GM12872 (cell line): Measurements from ENCODE around the gene MRPS35.
A peak's percentile ranks its signal among the peaks of the same experiment; 100 is the strongest.

Source experiments
- CTCF ChIP-seq: IDR thresholded peaks from 3 replicates; pipeline ENCODE4 v1.5.1; 2011; ENCODE audit warnings: low read depth, mild to moderate bottlenecking, low read length, moderate library complexity; ENCODE audit not compliant: insufficient read depth

MRPS35 gene

DNA sequence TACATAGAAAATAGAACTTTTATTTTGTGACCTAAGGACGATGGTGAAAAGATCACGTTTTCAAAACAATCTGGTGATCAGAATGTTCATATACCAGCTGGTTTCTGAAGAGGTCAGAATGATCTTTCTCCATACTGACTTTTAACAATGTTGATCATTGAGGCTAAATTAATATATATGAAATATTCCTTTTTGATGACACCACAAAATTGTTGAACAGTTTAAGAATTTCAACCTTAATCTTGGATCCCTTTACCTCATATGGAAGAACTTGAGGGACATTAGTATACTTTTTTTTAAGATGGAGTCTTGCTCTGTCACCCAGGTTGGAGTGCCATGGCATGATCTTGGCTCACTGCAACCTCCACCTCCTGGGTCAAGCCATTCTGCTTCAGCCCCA lies 17.2 kb upstream of the MRPS35 start:
- no peak for TF ChIP-seq CTCF

GRCh38 chr12:27695556-27696292 lies 14.9 kb upstream of the MRPS35 start:
- TF ChIP-seq CTCF = no peak

DNA sequence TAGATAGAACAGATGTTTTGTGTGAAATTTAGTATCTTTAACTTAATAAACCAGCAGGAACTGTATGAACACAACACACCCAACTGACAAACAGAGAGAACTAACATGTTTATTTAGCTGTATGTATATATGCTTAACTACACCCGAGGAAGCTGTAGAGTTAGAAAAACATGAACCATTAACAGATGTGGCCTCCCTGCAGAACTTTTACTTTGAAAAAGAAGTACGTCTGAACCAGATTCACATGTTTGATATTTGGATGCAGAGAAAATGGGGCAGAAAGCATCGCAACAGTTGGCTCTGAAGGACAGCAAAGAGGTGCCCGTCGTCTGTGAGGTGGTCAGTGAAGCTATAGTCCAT lies 14.4 kb upstream of the MRPS35 start, which contains the start of gene REP15:
Gene REP15 (plus strand): TSS at position 155 of the 360 bp plus-strand sequence. CDS start 116 bp downstream, at position 271.
- TF ChIP-seq CTCF = no peak

- TF ChIP-seq CTCF = no peak
Measured at GRCh38 chr12:27696864-27697564, 13.6 kb upstream of the MRPS35 start.

DNA sequence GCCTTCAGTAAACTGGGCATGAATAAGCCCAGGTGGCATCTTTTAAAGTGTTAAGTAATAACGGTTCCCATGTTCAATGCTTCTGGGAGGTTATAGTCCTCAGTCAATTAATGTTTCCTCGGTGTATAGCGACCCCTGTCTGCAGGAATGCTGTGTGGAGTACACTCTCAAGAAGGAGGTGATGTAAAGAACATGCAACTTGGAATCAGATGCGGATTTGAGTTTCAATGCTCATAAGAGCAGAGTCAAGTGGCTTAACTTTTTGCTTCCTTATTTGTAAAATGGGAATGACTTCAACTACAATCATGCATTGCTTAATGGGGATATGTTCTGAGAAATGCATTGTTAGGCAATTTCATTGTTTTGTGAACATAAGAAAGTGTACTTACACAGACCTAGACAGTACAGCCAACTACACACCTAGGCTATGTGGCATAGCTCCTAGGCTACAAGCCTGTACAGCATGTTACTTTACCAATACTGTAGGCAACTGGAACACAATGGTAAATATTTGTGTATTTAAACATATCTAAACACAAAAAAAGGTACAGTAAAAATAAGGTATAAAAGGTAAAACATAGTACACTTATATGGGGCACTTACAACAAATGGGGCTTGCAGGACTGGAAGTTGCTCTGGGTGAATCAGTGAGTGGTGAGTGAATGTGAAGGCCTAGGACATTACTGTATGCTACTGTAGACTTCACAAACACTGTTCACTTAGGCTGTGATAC lies 6.7 kb upstream of the MRPS35 start:
- peak; percentile 86 for TF ChIP-seq CTCF

DNA sequence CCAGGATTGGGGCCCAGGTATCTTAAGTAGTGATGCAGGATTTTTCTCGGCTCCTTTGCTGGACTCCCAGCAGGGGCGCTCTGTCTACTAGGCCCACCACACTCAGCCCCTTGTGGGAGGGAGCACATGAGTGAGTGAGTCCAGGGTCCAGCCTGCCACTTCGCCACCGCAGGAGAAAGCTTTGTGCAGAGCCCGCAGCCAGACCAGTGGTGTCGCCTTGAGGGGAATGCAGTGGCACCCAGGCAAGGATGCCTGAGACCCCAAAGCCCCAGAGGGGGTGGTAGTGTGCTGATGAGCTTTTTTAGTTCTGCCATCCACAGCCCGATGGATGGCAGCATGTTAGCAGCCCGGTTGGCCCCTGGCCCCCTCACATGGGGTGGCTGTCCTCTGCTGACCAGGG lies 5.4 kb upstream of the MRPS35 start:
- 0 out of 3 replicates have a peak, but pooled peaks have one; percentile 9 for TF ChIP-seq CTCF

GRCh38 chr12:27707216-27707615 lies 3.4 kb upstream of the MRPS35 start:
- TF ChIP-seq CTCF = no peak
